Stimulated activated CD4-positive, alpha-beta T cell treated with anti-CD3 and anti-CD28 coated beads, Interleukin-12 subunit alpha, Interleukin-12 subunit beta, amount 100 ng/mL, for 4 hours (primary cell): ENCODE results near the gene XPO1.
"Not testable (repeated sequence)": the region's sequence is repeated elsewhere in the genome, so short reads cannot be mapped to it uniquely, and the experiment has no call there.

Source experiments
- DNase-seq: peaks from one replicate; pipeline ENCODE4 v3.0.0-alpha.2; 2020

XPO1 gene

DNA sequence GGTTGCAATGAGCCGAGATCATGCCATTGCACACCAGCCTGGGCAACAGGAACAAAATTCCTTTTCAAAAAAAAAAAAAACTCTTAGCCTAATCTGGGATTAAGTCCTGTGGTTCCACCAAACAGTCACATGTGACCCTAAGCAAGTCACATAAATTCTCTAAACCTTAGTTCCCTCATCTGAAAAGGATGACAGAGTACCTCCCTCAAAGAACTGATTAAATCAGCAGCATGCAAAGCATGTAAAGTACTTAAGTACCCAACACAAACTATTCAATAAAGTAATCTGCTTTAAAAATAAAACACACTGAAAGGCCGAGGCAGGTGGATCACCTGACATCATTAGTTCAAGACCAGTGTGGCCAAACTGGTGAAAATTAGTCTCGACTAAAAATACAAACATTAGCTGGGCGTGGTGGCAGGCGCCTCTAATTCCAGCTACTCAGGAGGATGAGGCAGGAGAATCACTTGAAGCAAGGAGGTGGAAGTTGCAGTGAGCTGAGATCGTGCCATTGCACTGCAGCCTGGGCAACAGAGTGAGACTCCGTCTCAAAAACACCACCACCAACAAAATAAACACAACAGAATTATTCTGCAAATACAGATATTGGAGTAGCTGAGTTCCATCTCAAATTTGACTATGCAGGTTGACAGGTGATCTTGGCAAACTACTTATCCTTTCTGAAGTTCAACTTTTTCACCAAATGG, 74.2 kb downstream of the XPO1 start:
- no peak for DNase-seq

- DNase-seq: no peak
Observed at GRCh38 chr2:61461404-61461803, 76.8 kb downstream of the XPO1 start.

DNA sequence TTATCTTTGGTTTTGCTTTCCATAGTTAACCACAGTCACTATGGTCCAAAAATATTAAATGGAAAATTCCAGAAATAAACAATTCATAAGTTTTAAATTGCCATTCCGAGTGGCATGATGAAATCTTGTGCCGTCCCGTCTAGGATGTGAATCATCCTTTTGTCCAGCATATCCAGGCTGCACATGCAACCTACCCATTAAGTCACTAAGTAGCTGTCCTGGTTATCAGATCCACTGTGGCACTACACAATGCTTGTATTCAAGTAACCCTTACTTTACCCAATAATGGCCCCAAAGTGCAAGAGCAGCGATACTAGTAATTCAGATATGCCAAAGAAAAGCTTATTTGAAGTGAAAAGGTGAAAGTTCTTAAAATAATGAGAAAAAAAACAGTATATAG, 78.0 kb downstream of the XPO1 start:
- no peak for DNase-seq

GRCh38 chr2:61456746-61457420, 81.3 kb downstream of the XPO1 start:
- DNase-seq: no peak

DNA sequence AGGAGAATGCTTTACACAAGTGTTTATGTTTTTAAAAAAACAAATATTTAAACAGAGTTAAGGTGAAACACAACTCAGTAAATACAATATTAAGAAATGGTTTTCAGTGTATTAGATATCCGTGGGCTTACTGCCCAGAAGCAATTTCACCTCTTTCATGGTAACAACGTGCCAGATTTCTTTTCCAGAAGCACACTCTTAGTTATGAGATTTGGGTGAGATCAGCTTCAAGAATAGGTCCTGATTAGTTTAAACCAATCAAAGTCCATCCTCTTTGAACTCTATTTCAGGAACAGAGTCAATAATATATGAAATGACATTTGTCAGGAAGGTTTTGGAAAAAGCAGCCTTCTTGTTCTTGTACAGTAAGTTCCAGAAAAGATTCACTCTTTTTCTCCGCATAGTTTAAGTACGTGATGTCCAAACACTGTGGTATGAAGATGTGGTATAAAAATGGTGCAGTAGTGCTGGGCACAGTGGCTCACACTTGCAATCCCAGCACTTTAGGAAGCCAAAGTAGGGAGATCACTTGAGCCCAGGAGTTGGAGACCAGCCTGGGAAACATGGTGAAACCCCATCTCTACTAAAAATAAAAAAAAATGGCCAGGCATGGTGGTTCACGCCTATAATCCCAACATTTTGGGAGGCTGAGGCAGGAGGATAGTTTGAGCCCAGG, 81.9 kb downstream of the XPO1 start:
- DNase-seq: no peak

DNA sequence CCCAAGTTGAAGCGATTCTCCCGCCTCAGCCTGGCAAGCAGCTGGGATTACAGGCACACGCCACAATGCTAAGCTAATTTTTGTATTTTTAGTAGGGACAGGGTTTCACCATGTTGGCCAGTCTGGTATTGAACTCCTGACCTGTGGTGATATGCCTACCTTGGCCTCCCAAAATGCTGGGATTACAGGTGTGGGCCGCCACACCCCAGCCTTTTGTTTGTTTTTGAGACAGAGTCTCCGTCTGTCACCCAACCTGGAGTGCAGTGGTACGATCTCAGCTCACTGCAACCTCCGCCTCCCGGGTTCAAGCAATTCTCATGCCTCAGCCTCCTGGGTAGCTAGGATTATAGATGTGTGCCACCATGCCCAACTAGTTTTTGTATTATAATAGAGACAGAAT, 83.2 kb downstream of the XPO1 start:
- not testable (repeated sequence) for DNase-seq

DNA sequence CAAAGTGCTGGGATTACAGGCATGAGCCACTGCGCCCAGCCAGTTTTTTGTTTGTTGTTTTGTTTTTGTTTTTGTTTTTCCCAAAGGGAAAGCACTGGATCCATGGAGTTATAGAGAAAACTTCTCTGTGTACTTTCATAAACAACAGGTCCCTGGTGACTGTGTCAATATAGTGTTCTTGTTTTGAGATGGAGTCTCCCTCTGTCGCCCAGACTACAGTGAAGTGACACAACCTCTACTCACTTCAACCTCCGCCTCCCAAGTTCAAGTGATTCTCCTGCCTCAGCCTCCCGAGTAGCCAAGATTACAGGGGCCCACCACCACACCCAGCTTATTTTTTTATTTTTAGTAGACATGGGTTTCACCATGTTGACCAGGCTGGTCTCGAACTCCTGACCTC, 83.8 kb downstream of the XPO1 start:
- no peak for DNase-seq

- DNase-seq: no peak
Observed at GRCh38 chr2:61452392-61452791, 85.8 kb downstream of the XPO1 start.

DNA sequence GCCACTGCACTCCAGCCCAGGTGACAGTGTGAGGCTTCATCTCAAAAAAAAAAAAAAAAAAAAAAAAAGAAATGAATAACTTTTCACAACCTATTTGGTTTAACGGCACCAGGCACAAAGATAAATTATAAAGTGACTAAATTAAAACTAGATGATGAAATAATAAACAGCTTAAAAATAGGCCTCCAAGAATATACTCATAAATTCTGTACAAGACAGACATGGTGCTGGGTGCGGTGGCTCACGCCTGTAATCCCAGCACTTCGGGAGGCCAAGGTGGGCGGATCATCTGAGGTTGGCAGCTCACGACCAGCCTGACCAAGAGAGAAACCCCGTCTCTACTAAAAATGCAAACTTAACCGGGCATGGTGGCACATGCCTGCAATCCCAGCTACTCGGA, 87.0 kb downstream of the XPO1 start:
- DNase-seq: no peak

DNA sequence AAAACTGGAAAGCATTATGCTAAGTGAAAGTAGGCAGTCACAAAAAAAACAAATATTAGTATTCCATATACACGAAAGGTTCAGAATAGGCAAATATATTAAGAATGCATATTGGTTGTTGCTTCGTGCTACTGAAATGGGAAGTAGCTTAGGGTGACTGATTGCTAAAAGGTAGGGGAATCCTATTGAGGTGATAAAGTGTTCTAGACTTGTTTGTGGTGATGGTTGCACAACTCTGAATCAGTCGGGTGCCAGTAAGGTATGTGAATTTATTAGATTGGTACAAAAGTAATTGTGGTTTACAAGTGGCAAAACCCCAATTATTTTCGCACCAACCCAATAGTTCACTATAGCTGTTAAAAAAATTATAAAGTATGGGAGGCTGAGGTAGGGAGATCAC, 88.0 kb downstream of the XPO1 start:
- no peak for DNase-seq

DNA sequence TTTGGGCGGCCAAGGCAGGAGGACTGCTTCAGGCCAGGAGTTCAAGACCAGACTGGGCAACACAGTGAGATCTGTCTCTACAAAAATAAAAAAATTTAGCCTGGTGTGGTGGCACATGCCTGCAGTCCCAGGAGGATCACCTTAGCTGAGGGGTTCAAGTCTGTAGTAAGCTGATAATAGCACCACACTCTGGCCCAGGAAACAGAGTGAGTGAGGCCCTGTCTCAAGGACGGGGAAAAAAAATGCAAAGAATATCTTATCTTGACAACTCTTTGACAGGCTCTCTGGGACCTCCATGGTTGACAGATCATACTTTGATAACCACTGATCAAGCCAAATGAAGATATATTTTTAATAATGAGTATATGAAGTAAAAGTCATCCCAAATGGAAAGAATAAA, 89.9 kb downstream of the XPO1 start:
- DNase-seq: no peak

GRCh38 chr2:61446971-61447370, 91.2 kb downstream of the XPO1 start:
- DNase-seq: not testable (repeated sequence)

GRCh38 chr2:61443342-61444041, 94.7 kb downstream of the XPO1 start:
- no peak for DNase-seq

DNA sequence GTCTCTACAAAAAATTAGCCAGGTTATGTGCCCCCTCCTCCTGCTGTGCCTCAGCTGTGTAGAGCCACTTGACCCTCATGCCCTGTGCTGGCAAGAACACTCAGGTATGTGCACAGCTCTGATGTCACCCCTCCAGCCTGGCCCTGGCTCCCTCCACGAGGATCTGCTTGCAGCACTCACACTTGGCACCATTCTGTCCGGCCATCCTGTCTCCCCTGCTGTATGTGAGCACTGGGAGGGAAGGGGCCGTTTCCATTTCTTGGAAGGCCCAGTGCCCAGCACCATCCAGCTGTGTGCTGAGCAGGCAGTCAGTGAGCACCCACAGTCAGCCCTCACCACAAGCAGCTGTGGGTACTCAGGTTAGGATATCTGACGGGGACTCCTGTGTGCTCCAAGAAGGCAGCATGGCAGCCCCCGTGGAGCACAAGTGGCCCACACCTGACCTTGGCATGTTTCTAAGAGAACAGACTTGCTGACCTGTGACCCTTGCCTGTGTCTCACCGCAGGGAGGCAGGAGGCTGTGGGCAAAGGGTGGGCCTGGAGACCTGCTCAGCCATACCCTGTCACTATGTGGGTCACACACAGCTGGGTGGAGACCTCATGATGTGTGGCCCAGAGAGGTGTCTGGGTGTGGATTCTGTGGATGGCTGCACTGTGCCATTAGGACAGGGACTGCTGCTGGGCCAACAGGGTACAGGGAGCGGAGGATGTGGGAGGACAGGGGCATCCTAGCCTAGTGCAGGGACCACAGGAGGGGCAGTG, 98.7 kb downstream of the XPO1 start:
- DNase-seq: no peak

DNA sequence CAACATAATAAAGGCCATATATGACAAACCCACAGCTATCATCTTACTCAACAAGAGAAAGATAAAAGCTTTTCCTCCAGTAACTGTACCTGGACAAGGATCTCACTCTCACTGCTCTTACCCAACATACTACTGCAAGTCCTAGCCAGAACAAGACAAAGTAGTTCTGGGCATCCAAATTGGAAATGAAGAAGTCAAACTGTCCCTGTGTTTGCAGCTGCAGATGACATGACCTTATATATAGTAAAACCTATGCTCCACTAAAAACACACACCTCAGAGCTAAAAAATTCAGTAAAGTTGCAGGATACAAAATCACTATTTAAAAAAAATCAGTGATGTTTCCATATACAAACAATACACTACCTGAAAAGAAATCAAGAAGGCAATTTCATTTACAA, 99.5 kb downstream of the XPO1 start:
- no peak for DNase-seq

GRCh38 chr2:61437170-61437569, 101.0 kb downstream of the XPO1 start:
- DNase-seq: no peak

GRCh38 chr2:61436092-61436491, 102.1 kb downstream of the XPO1 start:
- no peak for DNase-seq

DNA sequence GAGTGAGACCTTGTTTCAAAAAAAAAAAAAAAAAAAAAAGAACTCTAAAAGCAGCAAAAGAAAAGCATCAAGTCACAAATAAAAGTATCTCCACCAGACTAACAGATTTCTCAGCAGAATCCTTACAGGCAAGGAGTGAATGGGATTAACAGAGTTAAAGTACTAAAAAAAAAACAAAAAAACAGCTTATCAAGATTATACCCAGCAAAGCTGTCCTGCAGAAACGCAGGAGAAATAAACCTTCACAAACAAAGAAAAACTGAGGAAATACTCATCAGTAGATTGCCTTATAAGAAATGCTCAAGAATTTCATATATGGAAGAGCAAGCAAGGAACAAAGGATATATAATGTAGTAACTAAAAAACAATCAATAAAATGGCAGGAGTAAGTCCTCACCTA, 102.9 kb downstream of the XPO1 start:
- no peak for DNase-seq

- DNase-seq: no peak
Observed at GRCh38 chr2:61434314-61434713, 103.8 kb downstream of the XPO1 start.

DNA sequence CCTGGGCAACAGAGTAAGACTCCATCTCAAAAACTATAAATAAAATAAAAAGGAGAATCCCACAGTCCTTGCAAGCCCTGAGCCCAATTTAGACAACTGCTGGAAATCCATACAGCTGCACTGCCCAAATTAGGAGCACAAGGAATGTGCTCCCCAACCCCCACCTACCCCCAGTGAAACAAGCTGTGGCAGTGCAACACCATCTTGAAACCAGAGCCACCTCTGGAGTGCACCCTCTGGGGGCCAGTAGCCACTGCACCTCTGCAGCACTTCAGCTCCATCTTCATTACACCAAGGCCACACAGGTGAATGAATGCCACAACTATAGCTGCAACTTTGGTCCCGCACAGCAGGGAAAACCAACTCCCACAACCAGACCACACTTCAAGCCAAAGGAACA, 104.5 kb downstream of the XPO1 start:
- DNase-seq: no peak

DNA sequence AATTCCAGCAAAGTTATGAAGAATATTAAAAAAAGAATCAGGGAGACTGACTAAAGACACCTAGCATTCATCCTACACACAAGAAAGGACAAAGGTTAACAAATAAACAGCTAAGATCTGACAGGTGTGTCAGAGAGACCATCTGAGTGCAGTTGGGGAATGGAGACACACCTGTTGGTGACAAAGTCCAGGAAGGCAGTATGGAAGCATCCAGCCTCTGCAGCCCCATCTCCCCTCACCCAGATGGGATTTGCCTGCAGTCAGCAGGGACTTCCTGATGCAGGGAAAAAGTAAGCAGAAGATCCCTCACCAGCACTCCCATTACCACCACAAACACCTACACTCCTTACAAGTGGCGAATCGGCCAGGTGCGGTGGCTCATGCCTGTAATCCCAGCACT, 105.2 kb downstream of the XPO1 start:
- no peak for DNase-seq

- DNase-seq: no peak
Observed at GRCh38 chr2:61431345-61431744, 106.8 kb downstream of the XPO1 start.
